Endodermal cell (in vitro differentiated cells): ENCODE results near the gene KRT76. TPM values are rescaled to one million over a fixed set of nuclear protein-coding genes. Genes with fewer than 3 reads are reported as not detected.

Source experiments
- DNase-seq: peaks from one replicate; pipeline ENCODE4 v3.0.0-alpha.2; 2017
- H3K27ac ChIP-seq: 2 replicates; pipeline ENCODE4 v1.5.1; 2013; ENCODE audit warnings: mild to moderate bottlenecking, low read depth, low read length, moderate library complexity
- H3K27me3 ChIP-seq: 2 replicates; pipeline ENCODE4 v1.6.1; 2013; ENCODE audit warnings: mild to moderate bottlenecking, low read length, moderate library complexity; ENCODE audit not compliant: insufficient read depth, control insufficient read depth, poor library complexity, severe bottlenecking
- H3K36me3 ChIP-seq: 2 replicates; pipeline ENCODE4 v1.7.0; 2013; ENCODE audit warnings: mild to moderate bottlenecking, low read length, moderate library complexity; ENCODE audit not compliant: control insufficient read depth, insufficient read depth
- H3K4me1 ChIP-seq: one replicate; pipeline ENCODE4 v1.7.0; 2013; ENCODE audit warnings: low read length; ENCODE audit not compliant: control insufficient read depth, insufficient read depth
- H3K4me3 ChIP-seq: 2 replicates; pipeline ENCODE4 v1.5.1; 2013; ENCODE audit warnings: mild to moderate bottlenecking, low read length, moderate library complexity
- H3K9ac ChIP-seq: 2 replicates; pipeline ENCODE4 v1.6.1; 2013; ENCODE audit warnings: mild to moderate bottlenecking, low read length, moderate library complexity; ENCODE audit not compliant: poor library complexity, severe bottlenecking; ENCODE audit errors: extremely low read depth
- H3K9me3 ChIP-seq: 2 replicates; pipeline ENCODE4 v1.6.1; 2013; ENCODE audit warnings: mild to moderate bottlenecking, low read length, moderate library complexity; ENCODE audit not compliant: control insufficient read depth
- H3K27ac Mint-ChIP-seq: 2 replicates; pipeline ENCODE4 v1.8.0; 2020; ENCODE audit warnings: mixed read lengths
- H3K27me3 Mint-ChIP-seq: 2 replicates; pipeline ENCODE4 v1.8.0; 2021; ENCODE audit warnings: mild to moderate bottlenecking, mixed read lengths; ENCODE audit not compliant: insufficient read depth
- H3K36me3 Mint-ChIP-seq: 2 replicates; pipeline ENCODE4 v1.8.0; 2020; ENCODE audit warnings: low read depth, mixed read lengths
- H3K4me1 Mint-ChIP-seq: 2 replicates; pipeline ENCODE4 v1.8.0; 2020; ENCODE audit warnings: mixed read lengths
- H3K4me3 Mint-ChIP-seq: 2 replicates; pipeline ENCODE4 v1.8.0; 2020; ENCODE audit warnings: mild to moderate bottlenecking, moderate library complexity, mixed read lengths
- H3K9me3 Mint-ChIP-seq: 2 replicates; pipeline ENCODE4 v1.8.0; 2020; ENCODE audit warnings: mild to moderate bottlenecking, mixed read lengths
- CTCF ChIP-seq: fragments of 200-600 bp; sonication (generic); conservative IDR thresholded peaks from 2 replicates; pipeline ENCODE4 v1.5.0; 2021; ENCODE audit warnings: antibody characterized with exemption, mild to moderate bottlenecking
- WGBS, 2 experiments: methylation state at CpG; one replicate each; pipeline versions ENCODE4 v1.1.5 to v1.1.7; 2013; ENCODE audit warnings: missing lambda C conversion rate in 2 of 2, mixed read lengths in 1 of 2; ENCODE audit not compliant: insufficient coverage in 1 of 2, insufficient read length in 1 of 2; 5-methylcytosine and 5-hydroxymethylcytosine counted together
- total RNA-seq, 2 donors: library from RNA; stranded (reverse); fragmentation: NEBNext Ultra II Directional in 1 of 2; extraction: Animal tissue kit (Norgen Biotek cat#: 25700) in 1 of 2; gene quantifications; 2 replicates in 1 of 2; 3 replicates in 1 of 2; pipeline ENCODE4 v1.2.1, GENCODE V29; 2021

KRT76 gene
- total RNA-seq, 2 donors from 2014 or later, result not detected

DNA sequence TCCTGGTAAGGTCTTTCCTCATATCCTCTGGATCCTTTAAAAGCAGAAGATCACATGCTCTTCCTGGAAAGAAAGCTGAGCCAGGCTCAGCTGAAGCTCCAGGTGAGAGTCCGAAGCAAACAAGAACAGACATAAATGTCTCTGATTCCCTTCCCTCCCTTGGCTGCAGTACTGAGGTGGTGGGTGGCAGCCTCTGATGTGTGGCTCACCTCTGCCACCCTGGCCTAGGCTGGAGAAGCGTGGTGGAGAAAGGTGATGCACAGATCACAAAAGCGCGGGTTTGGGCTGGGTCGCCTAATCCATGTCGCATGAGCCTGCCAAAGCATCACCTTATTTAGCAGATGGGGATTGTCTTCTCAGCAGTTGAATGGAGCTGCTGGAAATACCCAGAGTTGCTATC lies 2.8 kb upstream of the KRT76 start:
- Mint-ChIP-seq H3K9me3 (no peaks in the 10 kb centered on the region), H3K27ac (no peak overlapping the region), H3K4me3 (no peak overlapping the region), H3K4me1 (no peaks in the 10 kb centered on the region), H3K36me3 (no peaks in the 10 kb centered on the region), H3K27me3 (peaks cover 14% of the 10 kb centered on the region)
- Histone ChIP-seq H3K4me1 (no peaks in the 10 kb centered on the region), H3K9ac (no peak overlapping the region), H3K36me3 (no peaks in the 10 kb centered on the region), H3K9me3 (no peaks in the 10 kb centered on the region), H3K4me3 (no peak overlapping the region), H3K27ac (no peak overlapping the region), H3K27me3 (peaks cover 55% of the 10 kb centered on the region)
- TF ChIP-seq CTCF, result no peak
- WGBS, 2 experiments, result 90 to 96% methylated on average over 5 to 6 of the region's 6 CpGs
- no peak for DNase-seq

DNA sequence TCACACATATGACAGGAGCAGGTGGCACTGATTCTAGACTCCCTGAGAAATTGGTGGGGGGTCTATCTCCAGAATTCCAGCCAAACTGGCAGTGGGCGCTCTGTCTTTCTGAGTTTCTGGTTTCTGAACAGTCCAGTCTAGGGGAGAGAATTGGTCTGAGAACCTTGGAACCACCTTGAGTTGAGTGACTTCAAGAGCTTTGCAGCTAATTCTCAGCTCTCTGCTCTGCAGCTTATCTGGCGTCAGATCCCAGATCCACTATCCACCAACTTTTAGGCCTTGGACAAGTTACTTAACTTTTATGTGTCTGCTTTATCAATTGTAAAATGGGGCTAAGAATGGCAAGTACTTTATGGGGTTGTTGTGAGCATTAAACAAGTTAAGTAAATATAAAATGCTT lies 1.7 kb upstream of the KRT76 start:
- H3K27me3 ChIP-seq, result peaks cover 65% of the 10 kb centered on the region
- Mint-ChIP-seq H3K27me3 (peaks cover 14% of the 10 kb centered on the region), H3K4me3 (no peak overlapping the region), H3K36me3 (no peaks in the 10 kb centered on the region), H3K9me3 (no peaks in the 10 kb centered on the region), H3K27ac (no peak overlapping the region), H3K4me1 (no peaks in the 10 kb centered on the region)
- TF ChIP-seq CTCF, result no peak
- H3K9ac ChIP-seq, result no peak overlapping the region
- WGBS, 2 experiments, result 94% methylated on average over 2 of the region's 2 CpGs; no CpG with 5 or more reads in 1 of the 2 experiments
- H3K27ac ChIP-seq, result no peak overlapping the region
- H3K9me3 ChIP-seq, result no peaks in the 10 kb centered on the region
- no peaks in the 10 kb centered on the region for H3K36me3 ChIP-seq
- no peaks in the 10 kb centered on the region for H3K4me1 ChIP-seq
- no peak for DNase-seq
- H3K4me3 ChIP-seq, result no peak overlapping the region

- H3K36me3 ChIP-seq, result no peaks in the 10 kb centered on the region
- 87 to 100% methylated on average over 1 to 4 of the region's 4 CpGs for WGBS, 2 experiments
- H3K4me1 ChIP-seq, result no peaks in the 10 kb centered on the region
- DNase-seq, result no peak
- Mint-ChIP-seq H3K36me3 (no peaks in the 10 kb centered on the region), H3K27ac (no peak overlapping the region), H3K9me3 (no peaks in the 10 kb centered on the region), H3K4me1 (no peaks in the 10 kb centered on the region), H3K4me3 (no peak overlapping the region), H3K27me3 (peaks cover 17% of the 10 kb centered on the region)
- no peaks in the 10 kb centered on the region for H3K9me3 ChIP-seq
- no peak overlapping the region for H3K27ac ChIP-seq
- H3K27me3 ChIP-seq, result peaks cover 66% of the 10 kb centered on the region
- H3K9ac ChIP-seq, result no peak overlapping the region
- no peak overlapping the region for H3K4me3 ChIP-seq
- TF ChIP-seq CTCF, result no peak
These were observed 421 bp upstream of the KRT76 start for GRCh38 chr12:52777566-52777965.
